GM18951 (cell line): ENCODE results near the gene SLC7A8.

ENCODE experiments used
- POLR2A ChIP-seq: IDR thresholded peaks from 4 replicates; pipeline ENCODE4 v1.6.1; 2011; ENCODE audit warnings: mild to moderate bottlenecking; ENCODE audit not compliant: insufficient read length, insufficient read depth; ENCODE audit errors: extremely low read depth
- in situ Hi-C: fragments of 300-500 bp; cut with MboI; formaldehyde crosslinking; loops from one replicate; pipeline ENCODE4 v1.12.0; 2022; ENCODE audit warnings: low sequenced_read_pairs, mixed read lengths, inconsistent platforms; ENCODE audit not compliant: unreplicated experiment

SLC7A8 gene

GRCh38 chr14:23090254-23090636 lies 93.2 kb downstream of the SLC7A8 start:
- in situ Hi-C loops: no loop called here
- TF ChIP-seq POLR2A: no peak

- in situ Hi-C loops: no loop called here
- no peak for TF ChIP-seq POLR2A
Measured at GRCh38 chr14:23089498-23090253, 93.8 kb downstream of the SLC7A8 start.

- TF ChIP-seq POLR2A: no peak
- in situ Hi-C loops: no loop called here
Measured at GRCh38 chr14:23086565-23086964, 96.9 kb downstream of the SLC7A8 start.

- in situ Hi-C loops: no loop called here
Measured at GRCh38 chr14:23085458-23085857, 98.0 kb downstream of the SLC7A8 start.

GRCh38 chr14:23080474-23080873 lies 103.0 kb downstream of the SLC7A8 start:
- TF ChIP-seq POLR2A: no peak
- in situ Hi-C loops: no loop called here

More at GRCh38 chr14:23085458-23085857, 98.0 kb downstream of the SLC7A8 start:
- no peak for TF ChIP-seq POLR2A

GRCh38 chr14:23079716-23080115 lies 103.7 kb downstream of the SLC7A8 start:
- no peak for TF ChIP-seq POLR2A
- in situ Hi-C loops: no loop called here

- in situ Hi-C loops: no loop called here
- no peak for TF ChIP-seq POLR2A
Measured at GRCh38 chr14:23078692-23079116, 104.8 kb downstream of the SLC7A8 start.

GRCh38 chr14:23077962-23078361 lies 105.5 kb downstream of the SLC7A8 start:
- no peak for TF ChIP-seq POLR2A
- in situ Hi-C loops: no loop called here

- in situ Hi-C loops: no loop called here
- TF ChIP-seq POLR2A: no peak
Measured at GRCh38 chr14:23076785-23077408, 106.6 kb downstream of the SLC7A8 start.
